Smooth muscle cell (in vitro differentiated cells): ENCODE results near the gene NFYC. TPM values are rescaled to one million over a fixed set of nuclear protein-coding genes. Genes with fewer than 3 reads are reported as not detected.

Experiments
- DNase-seq: peaks from one replicate; lab custom pipeline; 2025; ENCODE audit not compliant: unreplicated experiment; lab: John Stamatoyannopoulos, UW
- H2AFZ ChIP-seq: fragments of 200-600 bp; sonication (generic); 2 replicates; pipeline ENCODE4 v1.6.0; 2016; ENCODE audit warnings: antibody characterized with exemption, low read depth, mild to moderate bottlenecking
- H3F3A ChIP-seq: fragments of 200-600 bp; sonication (generic); 2 replicates; pipeline ENCODE4 v1.6.0; 2017; ENCODE audit warnings: antibody characterized with exemption, low read depth
- H3K27ac ChIP-seq: fragments of 200-600 bp; sonication (generic); 2 replicates; pipeline ENCODE4 v1.5.1; 2016; ENCODE audit warnings: low read depth, mild to moderate bottlenecking
- H3K27me3 ChIP-seq: fragments of 200-600 bp; sonication (generic); 2 replicates; pipeline ENCODE4 v1.6.1; 2016; ENCODE audit warnings: low read depth, mild to moderate bottlenecking
- H3K36me3 ChIP-seq: fragments of 200-600 bp; sonication (generic); 2 replicates; pipeline ENCODE4 v1.5.1; 2016; ENCODE audit warnings: low read depth
- H3K4me1 ChIP-seq: fragments of 200-600 bp; sonication (generic); 2 replicates; pipeline ENCODE4 v1.5.1; 2016; ENCODE audit warnings: low read depth
- H3K4me2 ChIP-seq: fragments of 200-600 bp; sonication (generic); 2 replicates; pipeline ENCODE4 v1.6.0; 2016; ENCODE audit warnings: mild to moderate bottlenecking
- H3K4me3 ChIP-seq: fragments of 200-600 bp; sonication (generic); 2 replicates; pipeline ENCODE4 v1.5.1; 2016; ENCODE audit warnings: mild to moderate bottlenecking
- H3K79me2 ChIP-seq: fragments of 200-600 bp; sonication (generic); 2 replicates; pipeline ENCODE4 v1.6.0; 2016; ENCODE audit warnings: low read depth, mild to moderate bottlenecking
- H3K9ac ChIP-seq: fragments of 200-600 bp; sonication (generic); 2 replicates; pipeline ENCODE4 v1.6.0; 2016; ENCODE audit warnings: low read depth
- H3K9me3 ChIP-seq: fragments of 200-600 bp; sonication (generic); replicated peaks from 2 replicates; pipeline ENCODE4 v1.5.1; 2016; ENCODE audit warnings: low read depth
- H4K20me1 ChIP-seq: fragments of 200-600 bp; sonication (generic); 2 replicates; pipeline ENCODE4 v1.6.0; 2016; ENCODE audit warnings: low read depth
- CTCF ChIP-seq: fragments of 200-600 bp; sonication (generic); IDR thresholded peaks from 2 replicates; pipeline ENCODE4 v1.5.1; 2017; ENCODE audit warnings: borderline replicate concordance, mild to moderate bottlenecking, antibody characterized with exemption; ENCODE audit not compliant: insufficient read depth, poor library complexity, severe bottlenecking
- WGBS: methylation state at CpG from one replicate; pipeline ENCODE4 v1.1.7; 2016; ENCODE audit warnings: low lambda C conversion rate; 5-methylcytosine and 5-hydroxymethylcytosine counted together
- polyA plus RNA-seq: library from polyadenylated mRNA; unstranded; fragments of >200 nt; fragmentation: Nextera tagmentation; extraction: Ambion mirVana; gene quantifications from 2 replicates; pipeline ENCODE4 v1.2.1, GENCODE V29; 2016
- total RNA-seq: library from RNA; depleted of rRNA; stranded (reverse); fragments of >200 nt; gene quantifications from 2 replicates; pipeline ENCODE4 v1.2.3, GENCODE V29; 2014

NFYC gene
- total and polyA plus RNA-seq, 2 experiments from 2014 or later = 18.1 to 28.6 TPM

- Histone ChIP-seq H3K36me3 (no peaks in the 10 kb centered on the region), H3K9me3 (no peaks in the 10 kb centered on the region), H4K20me1 (peaks cover 18% of the 10 kb centered on the region), H3K79me2 (peaks cover 15% of the 10 kb centered on the region), H3K4me1 (peaks cover 14% of the 10 kb centered on the region), H2AFZ (no peak overlapping the region), H3K4me2 (no peak overlapping the region), H3K9ac (no peak overlapping the region), H3K4me3 (no peak overlapping the region), H3F3A (no peaks in the 10 kb centered on the region), H3K27ac (no peak overlapping the region), H3K27me3 (no peaks in the 10 kb centered on the region)
- WGBS = 96% methylated on average over 6 of the region's 6 CpGs
- no peak for TF ChIP-seq CTCF
- no peak for DNase-seq
Observed at GRCh38 chr1:40687661-40688060, 3.8 kb upstream of the NFYC start.

- Histone ChIP-seq H3K36me3 (no peaks in the 10 kb centered on the region), H3K27me3 (no peaks in the 10 kb centered on the region), H3K4me3 (no peak overlapping the region), H3K4me2 (no peak overlapping the region), H3K4me1 (peaks cover 20% of the 10 kb centered on the region), H3F3A (no peaks in the 10 kb centered on the region), H3K9me3 (no peaks in the 10 kb centered on the region), H2AFZ (no peak overlapping the region), H3K9ac (no peak overlapping the region), H4K20me1 (peaks cover 18% of the 10 kb centered on the region), H3K27ac (no peak overlapping the region), H3K79me2 (peaks cover 35% of the 10 kb centered on the region)
- 57% methylated on average over 1 of the region's 1 CpG for WGBS
- no peak for DNase-seq
- TF ChIP-seq CTCF = no peak
Observed at GRCh38 chr1:40689737-40690136, 1.8 kb upstream of the NFYC start.

- H3K9me3 ChIP-seq = no peaks in the 10 kb centered on the region
- no peaks in the 10 kb centered on the region for H3K36me3 ChIP-seq
- no peaks in the 10 kb centered on the region for H3F3A ChIP-seq
- TF ChIP-seq CTCF = no peak
- H3K4me1 ChIP-seq = peaks cover 20% of the 10 kb centered on the region
- 14% methylated on average over 18 of the region's 18 CpGs for WGBS
- peaks cover 48% of the 10 kb centered on the region for H3K79me2 ChIP-seq
- H3K27ac ChIP-seq = peak overlapping the region; percentile 98
- peak overlapping the region; percentile 84 for H3K4me2 ChIP-seq
- no peak for DNase-seq
- peak overlapping the region; percentile 51 for H3K9ac ChIP-seq
- H4K20me1 ChIP-seq = peaks cover 18% of the 10 kb centered on the region
- no peak overlapping the region for H2AFZ ChIP-seq
- H3K4me3 ChIP-seq = peak overlapping the region; percentile 78
- H3K27me3 ChIP-seq = no peaks in the 10 kb centered on the region
Observed at GRCh38 chr1:40690771-40691537, 550 bp upstream of the NFYC start.

GRCh38 chr1:40692429-40692895 is 958 bp downstream of the NFYC start:
- peaks cover 63% of the 10 kb centered on the region for H3K79me2 ChIP-seq
- TF ChIP-seq CTCF = no peak
- peaks cover 30% of the 10 kb centered on the region for H4K20me1 ChIP-seq
- no peaks in the 10 kb centered on the region for H3F3A ChIP-seq
- no peak for DNase-seq
- H3K4me2 ChIP-seq = peak overlapping the region; percentile 84
- no peaks in the 10 kb centered on the region for H3K9me3 ChIP-seq
- H3K27ac ChIP-seq = peak overlapping the region; percentile 98
- H3K36me3 ChIP-seq = no peaks in the 10 kb centered on the region
- no peak overlapping the region for H2AFZ ChIP-seq
- H3K9ac ChIP-seq = peak overlapping the region; percentile 99
- H3K4me3 ChIP-seq = peak overlapping the region; percentile 78
- no peaks in the 10 kb centered on the region for H3K27me3 ChIP-seq
- H3K4me1 ChIP-seq = peaks cover 20% of the 10 kb centered on the region
- 2% methylated on average over 9 of the region's 9 CpGs for WGBS
